ENCODE measurements around the gene NRG3. TPM values are rescaled to one million over a fixed set of nuclear protein-coding genes. Genes with fewer than 3 reads are reported as not detected.
"Not testable (repeated sequence)": the region's sequence is repeated elsewhere in the genome, so short reads cannot be mapped to it uniquely, and the experiment has no call there.

Gene NRG3
- total RNA-seq, 1 donor from 2014 or later: not detected

DNA sequence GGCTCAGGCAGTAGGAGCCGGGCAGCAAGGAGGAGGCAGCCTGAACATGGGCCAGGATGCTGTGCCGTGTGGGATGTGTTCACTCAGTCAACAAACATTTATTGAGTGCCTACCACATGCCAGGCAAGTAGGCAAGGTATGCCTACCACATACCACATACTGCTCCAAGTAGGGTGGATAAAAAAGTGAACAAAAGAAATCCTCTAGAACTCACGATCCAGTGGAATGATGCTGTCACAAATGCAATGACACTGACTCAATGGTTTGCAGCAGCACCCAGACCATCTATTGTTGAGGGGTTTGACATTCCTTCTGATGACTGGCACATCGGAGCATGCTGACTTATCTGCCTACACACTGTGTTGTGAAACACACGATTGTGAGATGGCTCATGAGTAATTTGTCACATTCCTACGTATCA lies 413.5 kb downstream of the NRG3 start:
- ATAC-seq: no peak

DNA sequence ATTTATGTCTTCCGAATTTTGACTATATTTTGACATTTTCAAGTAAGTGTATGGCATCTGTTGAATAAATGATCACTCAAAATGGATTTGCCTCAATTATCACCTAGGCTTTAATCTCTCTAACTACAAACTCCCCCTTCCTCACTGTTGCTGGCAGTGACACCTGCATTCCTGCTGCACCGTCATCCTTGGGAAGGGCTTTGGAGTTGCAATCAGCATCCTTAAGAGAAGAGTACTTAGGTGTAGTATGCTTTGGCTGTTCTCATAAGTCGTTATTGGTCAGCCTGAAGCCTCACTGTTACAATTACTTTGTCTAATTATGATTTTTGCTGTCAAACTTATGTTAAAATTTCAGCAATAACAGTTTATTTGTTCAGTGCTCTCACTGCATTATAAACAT lies 415.0 kb downstream of the NRG3 start:
- no peak for ATAC-seq

- no peak for ATAC-seq
Observed at GRCh38 chr10:82294874-82295378, 419.9 kb downstream of the NRG3 start.

DNA sequence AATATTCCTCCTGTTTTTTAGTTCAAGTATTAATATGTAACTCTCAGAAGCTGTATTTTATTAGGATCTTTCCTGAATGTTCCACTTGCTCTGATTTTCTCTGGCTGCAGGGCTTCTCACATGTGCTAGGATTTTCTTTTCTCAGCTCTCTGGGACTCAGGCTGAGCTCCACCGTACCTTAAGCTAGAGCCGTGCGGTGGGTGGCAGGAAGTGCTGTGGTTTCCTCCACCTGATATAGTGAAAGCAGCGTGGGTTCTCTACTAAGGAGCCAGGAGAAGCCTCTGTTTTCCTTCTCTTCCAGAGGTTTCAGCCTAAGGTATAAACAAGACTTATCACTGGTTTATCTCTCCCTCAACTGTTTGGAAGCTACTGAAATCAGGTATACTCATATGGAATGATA lies 433.6 kb downstream of the NRG3 start:
- ATAC-seq: no peak

- ATAC-seq: no peak
Observed at GRCh38 chr10:82310839-82311238, 435.8 kb downstream of the NRG3 start.

GRCh38 chr10:82313401-82313800 lies 438.4 kb downstream of the NRG3 start:
- ATAC-seq: no peak

DNA sequence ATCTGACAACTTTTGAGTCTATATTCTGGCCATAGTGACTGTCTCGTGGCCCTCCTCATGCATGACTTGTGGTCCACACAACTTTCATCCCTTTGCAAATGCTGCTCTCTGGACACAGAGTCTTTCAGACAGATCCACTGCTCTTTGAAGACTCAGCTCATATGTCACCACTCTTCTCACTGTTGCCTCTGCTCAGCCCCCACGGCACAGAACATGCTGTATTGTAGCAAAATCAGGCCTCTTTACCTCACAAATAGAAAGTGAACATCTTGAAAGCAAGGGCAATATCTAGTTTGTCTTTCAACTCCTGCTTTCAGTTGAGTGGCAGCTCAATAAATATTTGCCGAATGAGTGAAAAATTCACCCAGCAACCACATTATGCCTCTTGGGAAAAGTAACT lies 443.5 kb downstream of the NRG3 start:
- ATAC-seq: no peak

GRCh38 chr10:82319074-82319473 lies 444.1 kb downstream of the NRG3 start:
- no peak for ATAC-seq

DNA sequence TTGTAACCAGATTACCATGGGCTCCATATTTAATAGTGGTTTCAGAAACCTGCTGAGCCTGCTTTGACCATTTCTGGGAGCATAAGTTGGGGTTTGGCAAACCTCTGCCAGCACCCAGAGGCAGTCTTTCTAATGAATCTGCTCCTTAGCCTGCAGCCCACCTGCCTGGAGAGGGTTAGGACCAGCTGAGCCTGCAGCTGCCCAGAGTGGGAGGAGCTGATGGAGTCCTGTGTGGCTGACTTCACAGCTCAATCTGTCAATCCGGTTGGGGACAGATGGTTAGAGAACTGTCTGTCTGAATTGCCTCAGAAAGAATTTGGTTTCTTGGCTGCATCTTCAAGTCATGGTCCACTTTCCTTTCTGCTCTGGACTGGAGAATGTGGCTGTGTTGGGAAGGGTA lies 444.6 kb downstream of the NRG3 start:
- no peak for ATAC-seq

DNA sequence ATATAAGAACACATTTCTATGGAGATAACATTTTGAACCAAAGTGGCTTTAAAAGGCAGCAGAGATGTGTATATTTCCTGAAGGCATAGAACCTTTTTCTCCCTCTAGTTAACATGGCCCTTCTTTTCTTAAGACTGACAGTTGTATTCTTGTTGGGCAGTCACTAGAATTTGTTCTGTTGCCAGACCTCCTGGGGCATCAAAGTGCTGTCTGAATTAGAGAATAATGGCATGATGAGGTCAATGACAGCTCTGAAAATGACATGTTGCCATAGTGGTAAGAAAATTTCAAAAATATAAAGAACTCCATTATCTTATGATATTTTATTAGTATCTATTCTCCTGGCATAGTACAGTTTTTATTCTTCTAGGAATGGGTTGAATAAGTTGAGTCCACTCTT lies 446.7 kb downstream of the NRG3 start:
- no peak for ATAC-seq

DNA sequence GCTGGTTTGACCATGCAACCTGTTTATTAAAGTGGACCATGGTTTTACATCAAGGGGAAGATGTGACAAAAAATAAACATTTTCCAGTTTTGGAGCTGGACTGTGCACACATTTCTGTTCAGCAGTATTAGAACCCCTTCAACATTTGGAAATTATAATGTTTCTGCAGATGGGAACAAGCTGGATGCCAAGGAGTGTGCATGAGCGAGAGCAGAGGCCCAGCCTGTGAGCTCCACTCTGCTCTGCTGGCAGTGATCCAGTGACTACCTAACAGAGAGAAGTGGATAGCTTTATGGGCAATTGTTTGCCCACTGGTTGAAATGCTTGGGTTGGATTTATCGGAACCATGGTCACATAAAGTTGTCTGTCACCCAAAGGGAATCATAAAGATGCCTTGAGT lies 456.7 kb downstream of the NRG3 start:
- no peak for ATAC-seq

GRCh38 chr10:82335831-82336230 lies 460.8 kb downstream of the NRG3 start:
- ATAC-seq: no peak

DNA sequence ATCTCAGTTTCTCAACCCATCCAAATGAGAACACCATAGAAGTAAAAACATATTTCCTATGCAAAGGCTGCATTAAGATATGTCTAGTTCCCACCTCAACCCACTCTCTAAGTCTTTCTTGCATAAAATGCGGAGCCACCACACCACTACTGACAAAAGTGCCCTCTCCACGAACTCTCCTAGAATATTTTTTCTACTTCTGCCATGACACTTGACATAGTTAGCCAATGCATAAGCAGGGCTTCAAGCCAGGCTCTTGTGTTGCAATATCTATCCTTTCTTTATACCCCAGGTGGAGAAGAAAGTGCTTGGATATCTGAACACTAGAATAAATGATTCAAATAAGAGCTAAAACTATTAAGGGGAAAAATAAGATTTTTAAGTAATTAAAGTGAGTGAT lies 465.2 kb downstream of the NRG3 start:
- no peak for ATAC-seq

- ATAC-seq: not testable (repeated sequence)
Observed at GRCh38 chr10:82349590-82349989, 474.6 kb downstream of the NRG3 start.

DNA sequence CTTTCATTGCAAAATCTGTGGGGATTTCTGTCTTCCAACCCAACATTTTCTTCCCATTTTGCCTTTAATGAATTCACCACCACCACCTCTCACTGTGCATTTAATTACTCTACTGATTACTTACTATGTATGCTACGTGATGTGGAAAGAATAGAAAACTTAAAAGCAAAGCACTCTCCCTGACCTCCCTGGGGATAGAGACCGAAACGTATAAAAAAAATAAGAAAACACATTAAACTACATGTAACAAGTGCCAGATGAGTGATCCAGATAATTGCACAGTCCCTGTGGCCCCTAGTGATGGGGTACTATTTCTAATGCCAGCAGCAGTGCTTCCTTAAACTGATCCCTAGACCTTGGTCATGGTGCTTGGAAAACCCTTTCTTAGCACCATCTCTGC lies 478.4 kb downstream of the NRG3 start:
- no peak for ATAC-seq

DNA sequence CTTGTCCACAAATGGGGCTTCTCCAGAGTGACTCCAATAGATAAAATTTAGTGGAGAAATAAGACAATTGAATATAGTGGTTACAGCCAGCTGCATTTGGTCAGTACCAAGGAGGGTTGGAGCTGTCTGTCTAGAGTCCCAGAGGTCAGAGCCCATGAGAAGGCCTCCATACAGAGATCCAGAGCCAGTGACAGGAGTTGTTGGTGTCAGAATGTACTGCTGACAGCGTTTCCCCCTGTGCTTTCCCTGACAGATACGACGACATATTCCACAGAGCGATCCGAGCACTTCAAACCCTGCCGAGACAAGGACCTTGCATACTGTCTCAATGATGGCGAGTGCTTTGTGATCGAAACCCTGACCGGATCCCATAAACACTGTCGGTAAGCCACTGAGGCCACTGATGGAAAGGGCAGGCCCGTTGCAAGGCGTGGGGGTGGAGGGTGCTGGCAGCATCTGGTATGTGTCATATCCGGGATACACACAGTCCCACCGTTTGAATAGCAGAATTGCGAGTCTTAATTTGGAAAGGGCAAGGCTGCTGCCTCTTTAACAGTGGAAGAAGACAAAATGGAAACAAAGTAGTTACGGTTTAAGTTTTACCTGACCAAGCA lies 483.6 kb downstream of the NRG3 start:
- ATAC-seq: no peak

- no peak for ATAC-seq
Observed at GRCh38 chr10:82361256-82361655, 486.3 kb downstream of the NRG3 start.

DNA sequence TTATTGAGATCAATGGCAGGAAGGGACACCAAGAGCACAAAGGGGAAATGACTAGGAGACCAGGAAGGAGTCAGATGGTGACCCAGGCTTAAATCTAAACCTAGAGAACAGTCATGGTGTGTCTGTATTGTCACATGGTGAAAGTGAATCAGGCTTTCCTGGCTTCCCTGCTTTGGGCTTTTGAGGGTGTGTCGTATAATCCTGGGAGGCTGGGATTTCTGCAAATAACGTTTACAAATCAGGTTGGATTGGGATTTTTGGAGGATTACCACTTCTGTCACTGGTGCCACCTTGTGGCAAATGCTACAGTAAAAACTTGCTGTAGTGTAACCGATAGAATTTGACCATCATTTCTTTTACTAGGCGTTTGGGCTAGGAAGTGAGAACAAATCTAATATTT lies 502.6 kb downstream of the NRG3 start:
- ATAC-seq: peak; percentile 13

- no peak for ATAC-seq
Observed at GRCh38 chr10:82378146-82378545, 503.2 kb downstream of the NRG3 start.

- ATAC-seq: no peak
Observed at GRCh38 chr10:82383350-82383749, 508.4 kb downstream of the NRG3 start.

DNA sequence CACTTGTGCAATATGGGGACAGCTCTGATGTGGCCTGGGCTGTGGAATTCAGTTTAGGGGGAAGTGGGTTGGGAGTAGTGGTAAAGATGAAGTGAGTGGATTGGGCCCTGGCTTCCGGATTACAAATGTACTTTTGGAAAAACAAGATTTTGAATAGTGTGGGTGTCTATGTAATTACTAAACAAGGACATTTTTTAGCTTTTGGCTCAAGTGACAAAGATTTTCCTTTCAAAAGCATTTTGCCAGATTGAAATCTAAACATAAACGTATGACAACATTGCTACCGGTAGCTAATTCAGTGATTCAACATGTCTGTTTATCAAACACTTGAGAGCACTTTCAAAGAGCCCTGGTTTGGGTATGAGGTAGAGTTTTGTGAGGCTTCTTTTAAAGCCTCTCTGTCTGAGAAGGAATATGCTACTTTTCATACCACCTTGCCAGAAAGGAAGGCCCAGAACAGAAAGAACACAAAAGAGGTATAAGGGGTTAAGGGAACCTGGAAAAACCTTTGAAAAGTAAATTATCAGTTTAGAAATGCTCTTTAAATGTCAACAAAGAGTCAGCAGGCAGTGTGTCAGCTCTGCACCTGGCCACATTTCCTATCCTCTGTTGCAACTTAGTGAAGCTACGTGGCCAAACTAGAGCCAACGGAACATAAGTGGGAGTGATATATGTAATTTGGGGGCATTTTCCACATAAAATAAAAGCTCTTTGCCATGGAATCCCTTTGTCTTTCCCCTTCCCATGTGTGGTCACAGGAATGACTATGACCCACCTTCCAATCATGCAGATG lies 516.1 kb downstream of the NRG3 start:
- no peak for ATAC-seq

DNA sequence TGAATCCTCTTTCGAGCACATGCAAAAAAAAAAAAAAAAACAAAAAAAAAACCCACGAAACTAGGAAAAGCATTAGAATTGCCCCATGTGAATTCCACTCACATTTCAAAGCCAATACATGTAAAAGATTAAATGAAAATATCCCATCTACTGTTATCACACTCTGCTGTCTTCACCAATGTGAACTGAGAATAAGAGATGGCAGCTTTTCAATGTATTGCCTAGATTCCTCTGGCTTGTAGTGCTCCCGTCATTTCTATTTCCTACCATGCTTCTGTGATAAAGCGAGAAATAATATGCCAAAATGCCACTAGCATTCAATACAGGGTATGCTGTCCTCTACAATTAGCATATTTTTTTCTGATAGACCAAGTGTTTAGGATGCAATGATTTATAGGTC lies 517.0 kb downstream of the NRG3 start:
- ATAC-seq: no peak

DNA sequence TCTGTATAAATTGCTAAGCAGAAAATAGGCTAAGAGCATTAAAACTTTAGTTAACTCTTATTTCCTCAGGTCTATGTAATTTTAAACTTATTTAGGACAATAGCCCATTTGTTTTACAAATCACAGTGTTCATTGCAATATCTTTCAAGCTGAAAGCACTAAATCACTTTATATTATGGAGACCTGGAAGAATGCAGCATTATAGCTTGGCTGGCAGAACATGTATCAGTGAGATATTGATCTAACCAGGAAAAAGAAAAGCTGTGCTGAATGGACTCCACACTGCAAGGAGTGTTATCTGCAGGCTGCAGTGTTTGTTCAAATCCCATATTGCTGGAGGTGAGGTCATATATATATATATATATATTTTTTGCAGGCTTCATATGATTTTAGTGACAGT lies 517.5 kb downstream of the NRG3 start:
- no peak for ATAC-seq

- ATAC-seq: no peak
Observed at GRCh38 chr10:82394122-82394521, 519.1 kb downstream of the NRG3 start.
